K562 (cell line): ENCODE data around the gene TTLL8. TPM values are rescaled to one million over a fixed set of nuclear protein-coding genes. Genes with fewer than 3 reads are reported as not detected.

Experiments used
- ATAC-seq: fragments of 200-7000 bp; cut with Tn5 transposase; 3 replicates; pipeline ENCODE4 v1.9.1; 2020; ENCODE audit warnings: moderate library complexity
- BruUV-seq: library from RNA; stranded (reverse); fragments of 400-500 nt; replicated peaks from 2 replicates; lab custom pipeline; 2021; lab: Mats Ljungman, UMichigan
- CTCF ChIA-PET: fragments of 300-600 bp; formaldehyde crosslinking; extraction: SDS; loops from one replicate; lab custom pipeline; 2021; ENCODE audit warnings: low intra/inter-chr PET ratio; lab: Yijun Ruan, JAX
- POLR2A ChIA-PET: fragments of 300-600, 350-650 bp; sonication (Branson Sonifier 250); formaldehyde crosslinking; extraction: SDS; loops from one replicate; lab custom pipeline; 2021; ENCODE audit warnings: antibody characterized with exemption, inconsistent platforms; lab: Yijun Ruan, JAX
- DNase-seq, 4 experiments: peaks; one replicate each; pipeline versions ENCODE4 v3.0.0 to v3.0.0-alpha.2; 2011 to 2018; ENCODE audit warnings: low spot score in 3 of 4, mixed read lengths in 3 of 4; ENCODE audit errors: extremely low read depth in 1 of 4
- FAIRE-seq: peaks from 2 replicates; lab custom pipeline; 2011; peaks lifted over from hg19 to GRCh38; lab: Jason Lieb, UNC
- H2AFZ ChIP-seq: 2 replicates; pipeline ENCODE4 v1.6.0; 2011; ENCODE audit warnings: low read depth, low read length, control low read depth, inconsistent platforms
- H3K27ac ChIP-seq: fragments of 200-600 bp; 3 replicates; pipeline ENCODE4 v1.8.0; 2011; ENCODE audit warnings: low read depth, mild to moderate bottlenecking, control low read depth, inconsistent platforms, low read length, moderate library complexity, mixed read lengths; ENCODE audit errors: extremely low read depth
- H3K27me3 ChIP-seq, 2 experiments: fragments of 300-600 bp in 1 of 2; 2 replicates in 1 of 2; 3 replicates in 1 of 2; pipeline versions ENCODE4 v1.6.0 to v1.8.0; 2011; ENCODE audit warnings: inconsistent platforms in 2 of 2, low read length in 2 of 2, mild to moderate bottlenecking in 1 of 2, mixed read lengths in 1 of 2, moderate library complexity in 1 of 2; ENCODE audit not compliant: control insufficient read depth in 2 of 2, insufficient read depth in 2 of 2
- H3K36me3 ChIP-seq: fragments of 300-600 bp; 3 replicates; pipeline ENCODE4 v1.8.0; 2011; ENCODE audit warnings: mild to moderate bottlenecking, low read length, inconsistent platforms; ENCODE audit not compliant: control insufficient read depth, insufficient read depth
- H3K4me1 ChIP-seq, 2 experiments: fragments of 200-600 bp in 1 of 2; replicated peaks in 1 of 2; 2 replicates in 1 of 2; 3 replicates in 1 of 2; pipeline versions ENCODE4 v1.5.1 to v1.8.0; 2011; ENCODE audit warnings: inconsistent platforms in 2 of 2, low read length in 2 of 2, mild to moderate bottlenecking in 1 of 2, mixed read lengths in 1 of 2, moderate library complexity in 1 of 2; ENCODE audit not compliant: control insufficient read depth in 2 of 2, insufficient read depth in 2 of 2
- H3K4me2 ChIP-seq: 2 replicates; pipeline ENCODE4 v1.6.1; 2011; ENCODE audit warnings: low read length, control low read depth, inconsistent platforms, mixed read lengths; ENCODE audit not compliant: insufficient read depth
- H3K4me3 ChIP-seq: fragments of 200-600 bp; sonication (generic), shearing (Covaris generic); 2 replicates; pipeline ENCODE4 v1.5.1; 2016; ENCODE audit warnings: control low read depth, inconsistent platforms
- H3K79me2 ChIP-seq: fragments of 200-600 bp; 3 replicates; pipeline ENCODE4 v1.8.0; 2011; ENCODE audit warnings: low read length, inconsistent platforms; ENCODE audit not compliant: control insufficient read depth, insufficient read depth
- H3K9ac ChIP-seq, 2 experiments: 2 replicates each; pipeline versions ENCODE4 v1.6.0 to v1.6.1; 2011; ENCODE audit warnings: low read depth in 2 of 2, low read length in 2 of 2, control low read depth in 1 of 2, inconsistent platforms in 1 of 2, mild to moderate bottlenecking in 1 of 2, mixed read lengths in 1 of 2; ENCODE audit not compliant: insufficient read depth in 1 of 2
- H3K9me1 ChIP-seq: one replicate; pipeline ENCODE4 v1.6.0; 2011; ENCODE audit warnings: inconsistent platforms, mild to moderate bottlenecking, low read length, moderate library complexity; ENCODE audit not compliant: control insufficient read depth, insufficient read depth
- H3K9me3 ChIP-seq: replicated peaks from 2 replicates; pipeline ENCODE4 v1.5.1; 2011; ENCODE audit warnings: low read depth, low read length, inconsistent platforms; ENCODE audit not compliant: control insufficient read depth, insufficient read depth
- H4K20me1 ChIP-seq: replicated peaks from 2 replicates; pipeline ENCODE4 v1.6.1; 2011; ENCODE audit warnings: low read length, inconsistent platforms, mixed read lengths; ENCODE audit not compliant: control insufficient read depth, insufficient read depth
- ASH1L ChIP-seq: fragments of 450-650 bp; IDR thresholded peaks from 2 replicates; pipeline ENCODE4 v1.6.1; 2018; ENCODE audit warnings: borderline replicate concordance, mild to moderate bottlenecking, low read depth; ENCODE audit not compliant: partially characterized antibody
- CBX2 ChIP-seq: fragments of 200-600 bp; sonication (generic); IDR thresholded peaks from one replicate; pipeline ENCODE4 v1.6.1; 2012; ENCODE audit warnings: mild to moderate bottlenecking, low read length, inconsistent platforms; ENCODE audit not compliant: insufficient read depth, poor library complexity, severe bottlenecking
- E2F1 ChIP-seq: sonication (generic); formaldehyde crosslinking; IDR thresholded peaks from 2 replicates; pipeline ENCODE4 v1.8.1; 2023; ENCODE audit warnings: mild to moderate bottlenecking, missing genetic modification reagents, moderate library complexity
- HNRNPL ChIP-seq: fragments of 200-400 bp; formaldehyde crosslinking; IDR thresholded peaks from 2 replicates; pipeline ENCODE4 v1.6.1; 2017; ENCODE audit warnings: low read depth, mild to moderate bottlenecking, low read length
- RBM34 ChIP-seq: fragments of 200-400 bp; formaldehyde crosslinking; IDR thresholded peaks from 2 replicates; pipeline ENCODE4 v1.6.1; 2018; ENCODE audit warnings: low read length, borderline replicate concordance; ENCODE audit not compliant: insufficient read depth
- SAFB ChIP-seq: fragments of 200-400 bp; formaldehyde crosslinking; IDR thresholded peaks from 2 replicates; pipeline ENCODE4 v1.6.1; 2017; ENCODE audit warnings: low read depth, low read length, borderline replicate concordance
- ZNF592 ChIP-seq: fragments of 450-650 bp; IDR thresholded peaks from 2 replicates; pipeline ENCODE4 v1.6.1; 2017; ENCODE audit warnings: antibody characterized with exemption, mild to moderate bottlenecking
- WGBS: fragments of 100-300 bp; shearing (Covaris generic); methylation state at CpG from one replicate; pipeline ENCODE4 v1.1.6; 2016; ENCODE audit warnings: low coverage, mixed read lengths; ENCODE audit not compliant: insufficient coverage; ENCODE audit errors: missing lambda C conversion rate; 5-methylcytosine and 5-hydroxymethylcytosine counted together
- in situ Hi-C: fragments of 300-500 bp; cut with MboI; formaldehyde crosslinking; loops from 4 replicates; pipeline ENCODE4 v1.15.0; 2018; ENCODE audit warnings: inconsistent platforms, mixed read lengths
- intact Hi-C: fragments of 100-400 bp; cut with micrococcal nuclease; formaldehyde crosslinking; loops from 2 replicates; pipeline ENCODE4 v1.14.2; 2022
- polyA plus RNA-seq, 8 experiments: library from polyadenylated mRNA; depleted of rRNA in 4 of 8; stranded (reverse) in 5 of 8; unstranded in 3 of 8; fragments of >200 nt; fragmentation: Nextera tagmentation in 2 of 8; fragmentation: Illumina TruSeq in 1 of 8; extraction: Ambion mirVana in 2 of 8; extraction: Trizol in 1 of 8; gene quantifications; 2 replicates each; pipeline versions ENCODE4 v1.2.1 to v1.2.3, GENCODE V29; 2011 to 2014; ENCODE audit warnings: inconsistent platforms in 1 of 8, missing spikeins in 1 of 8
- total RNA-seq, 7 experiments: library from RNA; depleted of rRNA in 6 of 7; stranded (reverse); fragments of >200 nt in 6 of 7; fragmentation: Illumina TruSeq in 2 of 7; extraction: Trizol in 2 of 7; gene quantifications; 2 replicates each; pipeline versions ENCODE4 v1.2.1 to v1.2.3, GENCODE V29; 2011 to 2021; ENCODE audit warnings: low replicate concordance in 1 of 7

The TTLL8 gene
- total and polyA plus RNA-seq, 9 of the 15 experiments (the other 6 are each of a cell fraction or from before 2014, with no cell fraction given): not detected

GRCh38 chr22:50015451-50016307 is 42.4 kb downstream of the TTLL8 start (continued):
- TF ChIP-seq ZNF592 (no peak), RBM34 (no peak)

- ATAC-seq (no peak), DNase-seq (peak in 2 of 4 experiments; percentile 65), FAIRE-seq (no peak)
- Histone ChIP-seq H3K36me3 (no peaks in the 10 kb centered on the region), H3K9me3 (no peaks in the 10 kb centered on the region), H3K27ac (no peak overlapping the region), H3K9me1 (no peaks in the 10 kb centered on the region), H3K4me2 (no peak overlapping the region), H3K4me1 (peaks cover 0 to 63% of the 10 kb centered on the region in 2 experiments; a peak in 2 of 5 replicates), H3K27me3 (peaks cover 0 to 31% of the 10 kb centered on the region in 2 experiments; a peak in 2 of 5 replicates), H3K4me3 (no peak overlapping the region), H4K20me1 (peaks cover 4% of the 10 kb centered on the region; the same call in 1 of the 2 replicates), H3K79me2 (no peaks in the 10 kb centered on the region), H2AFZ (no peak overlapping the region), H3K9ac (no peak overlapping the region)
- CTCF ChIA-PET: no interaction called here
- POLR2A ChIA-PET: no interaction called here
- in situ Hi-C loops: no loop called here
- TF ChIP-seq HNRNPL (0 out of 2 replicates have a peak, but pooled peaks have one; percentile 34), E2F1 (no peak), ASH1L (no peak), SAFB (0 out of 2 replicates have a peak, but pooled peaks have one; percentile 24), CBX2 (no peak)
- intact Hi-C loops: no loop called here
- no TSS peak for BruUV-seq
- WGBS: 13% methylated on average over 11 of the region's 91 CpGs
Measured at GRCh38 chr22:50014655-50015401, 43.3 kb downstream of the TTLL8 start.
